Measurements from ENCODE around the gene ZNF625.

ZNF625 gene
- total RNA-seq = 0 reads per million in 2 donors

DNA sequence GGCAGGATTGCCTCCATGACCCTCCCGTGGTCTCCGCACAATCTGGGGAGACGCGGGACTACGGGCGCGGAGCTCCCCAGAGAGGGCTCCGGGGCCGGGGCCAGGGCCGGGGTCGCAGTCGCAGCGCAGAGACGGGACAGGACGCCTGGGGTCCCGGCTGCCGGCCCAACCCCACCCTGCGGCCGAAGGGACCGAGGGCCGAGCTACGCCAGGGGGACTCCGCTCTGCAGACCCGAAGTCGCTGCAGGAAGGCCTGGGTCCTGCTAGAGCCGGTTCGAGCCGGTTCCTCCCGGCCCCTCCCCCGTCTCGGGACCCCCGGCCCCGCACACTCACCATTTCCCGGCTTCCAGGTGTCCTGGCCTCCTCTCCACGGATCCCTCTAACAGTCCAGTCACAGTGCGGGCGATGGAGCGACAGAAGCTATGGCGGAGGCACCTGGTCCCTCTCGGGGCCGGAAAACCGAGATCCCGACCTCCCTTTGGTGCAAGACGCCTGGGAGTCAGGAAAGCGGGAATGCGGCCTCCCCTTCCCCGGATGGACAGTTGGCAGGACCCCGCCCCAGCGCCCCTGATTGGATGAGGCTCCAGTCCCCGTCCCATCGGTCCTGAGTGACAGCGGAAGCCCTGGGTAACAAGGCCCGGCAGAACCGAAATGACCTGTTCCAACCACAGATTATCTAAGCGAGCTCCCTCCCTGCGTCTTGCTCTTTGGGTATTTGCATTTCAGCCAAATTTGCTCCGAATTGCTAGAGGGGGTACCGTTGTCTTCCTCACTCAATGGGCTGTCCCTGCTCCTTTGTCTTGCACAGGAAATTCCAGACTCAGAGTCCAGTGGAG, at the start of gene ZNF625:
Gene ZNF625 (minus strand): TSS at position 512 of the 836 bp plus-strand sequence. CDS start 176 bp downstream, at position 336.
- peak in 1 of 5 experiments; percentile 61 for DNase-seq

DNA sequence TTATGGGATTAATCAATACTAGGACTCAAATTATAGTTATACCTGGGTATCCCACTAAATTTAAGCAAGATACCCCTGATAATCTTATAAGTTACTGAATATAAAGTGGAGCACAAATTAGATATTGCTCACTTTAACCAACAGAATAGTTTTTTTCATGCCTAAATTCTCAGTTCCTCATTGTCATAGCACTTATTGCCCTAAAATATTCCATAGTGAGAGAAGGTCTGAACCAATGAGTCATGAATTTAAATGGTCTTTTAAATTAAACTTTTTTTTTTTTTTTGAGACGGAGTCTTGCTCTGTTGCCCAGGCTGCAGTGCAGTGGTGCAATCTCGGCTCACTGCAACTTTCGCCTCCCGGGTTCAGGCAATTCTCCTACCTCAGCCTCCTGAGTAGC, 48.8 kb upstream of the ZNF625 start:
- DNase-seq = no peak

DNA sequence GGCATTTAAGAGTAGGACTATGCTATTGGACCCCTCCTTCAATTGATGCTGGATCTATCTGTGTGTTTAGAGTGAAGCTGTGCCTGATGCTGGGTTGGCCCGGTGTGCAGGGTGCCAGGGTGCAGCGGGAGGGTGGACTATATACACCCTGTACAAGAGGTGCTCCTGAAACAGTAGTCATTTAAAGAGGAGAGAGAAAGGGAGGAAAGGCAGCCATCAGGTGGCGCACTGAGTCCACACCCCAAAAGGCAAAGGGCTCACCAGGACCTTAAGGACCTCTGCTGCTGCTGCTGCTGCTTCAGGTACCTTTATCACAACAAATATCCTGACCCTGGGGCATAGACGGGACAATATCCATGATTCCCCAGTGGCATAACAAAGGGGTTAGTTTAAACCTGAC, 45.7 kb upstream of the ZNF625 start:
- DNase-seq = peak in 3 of 5 experiments; percentile 26 to 43 (median 28)

DNA sequence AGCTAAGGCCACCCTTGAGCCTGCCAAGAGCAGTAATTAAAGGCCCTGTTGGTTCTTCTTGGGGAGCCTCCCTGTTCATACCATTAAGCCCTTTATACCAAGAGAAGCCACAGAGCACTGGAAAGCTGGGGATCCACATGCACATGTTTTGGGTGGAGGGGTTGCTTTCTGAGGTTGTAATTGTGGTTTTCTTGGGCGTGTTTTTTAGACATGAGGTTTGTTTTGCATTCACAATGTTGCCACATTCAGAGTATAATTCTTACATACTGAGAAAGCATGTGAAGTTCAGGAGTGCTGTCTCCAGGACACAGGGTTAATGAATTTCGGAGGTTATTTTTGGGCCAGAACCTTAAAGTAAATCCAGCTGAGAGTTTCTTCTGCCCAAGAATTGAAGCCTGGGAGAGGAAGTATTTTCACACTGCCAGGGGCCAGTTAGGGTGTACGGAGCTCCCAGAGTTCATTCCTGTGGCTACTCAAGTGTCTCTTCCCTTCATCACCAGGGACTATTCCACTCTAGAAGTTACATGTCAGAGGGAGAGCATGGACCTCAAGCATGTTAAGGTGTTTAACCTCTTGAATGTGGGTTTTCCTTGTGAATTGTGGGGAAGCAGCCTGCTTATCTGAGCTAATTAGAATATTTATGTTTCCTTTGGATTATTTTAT, 43.4 kb upstream of the ZNF625 start:
- DNase-seq = no peak

DNA sequence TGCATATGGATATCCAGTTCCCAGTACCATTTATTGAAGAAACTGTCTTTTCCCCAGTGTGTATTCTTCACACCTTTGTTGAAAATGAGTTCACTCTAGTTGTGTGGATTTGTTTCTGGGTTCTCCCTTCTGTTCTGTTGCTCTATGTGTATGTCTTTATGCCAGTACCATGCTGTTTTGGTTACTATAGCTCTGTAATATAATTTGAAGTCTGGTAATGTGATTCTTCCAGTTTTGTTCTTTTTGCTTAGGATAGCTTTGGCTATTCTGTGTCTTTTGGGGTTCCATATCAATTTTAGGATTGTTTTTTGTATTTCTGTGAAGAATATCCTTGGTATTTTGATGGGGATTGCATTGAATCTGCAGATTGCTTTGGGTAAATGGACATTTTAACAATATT, 41.6 kb upstream of the ZNF625 start:
- DNase-seq = no peak

DNA sequence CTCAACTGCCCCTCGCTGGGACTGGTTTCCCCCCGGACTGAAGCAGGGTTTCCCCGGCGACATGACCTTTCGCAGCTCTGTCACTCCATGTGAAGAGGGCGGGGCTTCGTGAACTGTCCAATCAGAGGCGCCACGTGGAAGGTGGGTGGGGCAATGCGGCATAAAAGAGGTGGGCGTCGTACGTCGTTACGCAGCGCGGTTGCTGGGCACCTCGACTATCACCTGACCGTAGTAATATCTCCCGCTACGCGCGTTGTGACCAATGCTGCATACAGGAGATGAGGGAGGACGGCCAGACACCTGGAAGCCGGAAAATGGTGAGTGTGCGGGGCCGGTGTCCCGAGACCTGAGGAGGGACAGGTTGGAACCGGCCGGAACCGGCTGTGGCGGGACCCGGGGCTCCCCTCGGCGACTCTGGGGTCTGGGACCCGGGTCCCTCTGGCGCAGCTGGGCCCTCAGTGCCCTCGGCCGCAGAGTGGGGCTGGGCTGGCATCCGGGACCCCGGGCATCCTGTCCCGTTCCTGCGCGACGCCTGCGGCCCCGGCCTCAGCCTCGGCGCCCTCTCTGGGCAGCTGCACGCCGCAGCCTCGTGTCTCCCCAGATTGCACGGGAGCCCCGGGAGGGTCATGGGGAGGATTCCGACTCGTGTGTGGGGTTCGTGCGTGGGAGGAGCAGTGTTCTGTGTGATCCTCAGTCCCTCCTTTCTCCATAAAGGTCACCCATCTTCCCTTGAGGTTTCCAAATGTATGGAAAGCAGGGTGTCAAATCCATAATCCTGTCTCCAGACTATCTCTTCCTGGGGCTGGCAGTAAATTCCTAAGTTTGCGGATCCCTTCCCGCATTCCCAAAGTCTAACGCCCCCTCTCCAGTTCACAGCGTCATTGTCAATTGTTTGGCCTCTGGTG, 38.5 kb upstream of the ZNF625 start:
- peak; percentile 13 to 43 (median 24) for DNase-seq

DNA sequence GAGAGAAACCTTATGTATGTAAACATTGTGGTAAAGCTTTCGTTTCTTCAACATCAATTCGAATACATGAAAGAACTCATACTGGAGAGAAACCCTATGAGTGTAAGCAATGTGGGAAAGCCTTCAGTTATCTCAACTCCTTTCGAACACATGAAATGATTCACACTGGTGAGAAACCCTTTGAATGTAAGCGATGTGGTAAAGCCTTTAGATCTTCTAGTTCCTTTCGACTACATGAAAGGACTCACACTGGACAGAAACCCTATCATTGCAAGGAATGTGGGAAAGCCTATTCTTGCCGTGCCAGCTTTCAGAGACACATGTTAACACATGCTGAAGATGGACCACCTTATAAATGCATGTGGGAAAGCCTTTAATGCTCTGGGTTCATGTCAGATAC, 31.1 kb upstream of the ZNF625 start:
- no peak for DNase-seq

DNA sequence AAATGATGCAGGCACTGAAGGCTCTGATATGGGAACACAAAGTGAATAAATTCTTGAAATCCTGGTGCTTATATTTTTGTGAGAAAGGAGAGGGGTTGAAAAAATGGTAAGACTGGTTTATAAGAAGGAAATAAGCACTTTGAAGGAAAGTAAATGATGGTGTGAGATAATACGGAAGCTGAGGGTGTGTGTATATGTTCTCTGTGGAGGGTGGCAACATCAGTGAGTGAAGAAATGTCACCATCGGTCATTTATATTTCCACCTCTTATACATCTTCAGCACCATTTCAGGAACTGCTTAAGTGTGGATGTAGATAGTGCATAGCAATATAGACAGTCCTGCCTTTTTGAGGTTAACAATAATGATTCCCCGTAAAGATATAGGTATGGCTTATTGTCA, 23.8 kb upstream of the ZNF625 start:
- no peak for DNase-seq

DNA sequence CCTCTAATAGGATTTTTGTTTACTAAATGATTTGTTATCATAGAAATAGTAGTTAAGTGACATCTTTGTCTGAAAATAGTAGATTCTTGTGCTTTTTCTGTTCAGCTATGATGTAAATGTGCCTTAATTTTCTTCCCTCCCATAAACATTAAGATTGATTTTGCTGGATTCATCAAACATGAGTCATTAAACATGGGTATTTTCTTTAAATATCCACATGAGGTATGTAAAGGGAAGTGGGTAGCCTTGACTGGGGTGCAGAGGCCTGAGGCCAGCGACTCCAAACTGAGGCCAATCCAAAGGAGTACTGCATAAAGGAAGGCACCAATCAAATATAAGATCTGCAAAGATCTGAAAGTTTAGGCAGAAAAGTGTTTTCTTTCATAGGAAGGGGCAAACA, 10.1 kb upstream of the ZNF625 start:
- no peak for DNase-seq

DNA sequence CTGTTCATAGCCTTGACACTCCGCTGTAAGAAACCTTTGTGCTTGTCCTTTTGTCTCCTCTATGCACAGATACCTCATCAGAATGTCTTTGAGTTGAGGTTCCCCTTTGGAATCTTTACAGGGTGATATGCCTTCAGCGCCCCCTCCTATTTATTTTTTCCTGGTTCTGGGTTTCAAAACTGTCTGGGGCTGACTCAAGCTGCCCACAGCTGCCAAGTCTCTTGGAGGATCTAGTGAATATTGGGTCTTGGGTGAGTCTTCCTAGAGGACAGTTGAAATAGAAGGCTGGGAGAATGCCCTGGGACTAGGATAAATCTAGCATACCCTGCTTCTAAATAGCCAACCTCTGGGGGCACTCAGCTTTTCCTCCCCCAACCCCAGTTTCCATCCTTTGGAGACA, 7.3 kb upstream of the ZNF625 start:
- no peak for DNase-seq

DNA sequence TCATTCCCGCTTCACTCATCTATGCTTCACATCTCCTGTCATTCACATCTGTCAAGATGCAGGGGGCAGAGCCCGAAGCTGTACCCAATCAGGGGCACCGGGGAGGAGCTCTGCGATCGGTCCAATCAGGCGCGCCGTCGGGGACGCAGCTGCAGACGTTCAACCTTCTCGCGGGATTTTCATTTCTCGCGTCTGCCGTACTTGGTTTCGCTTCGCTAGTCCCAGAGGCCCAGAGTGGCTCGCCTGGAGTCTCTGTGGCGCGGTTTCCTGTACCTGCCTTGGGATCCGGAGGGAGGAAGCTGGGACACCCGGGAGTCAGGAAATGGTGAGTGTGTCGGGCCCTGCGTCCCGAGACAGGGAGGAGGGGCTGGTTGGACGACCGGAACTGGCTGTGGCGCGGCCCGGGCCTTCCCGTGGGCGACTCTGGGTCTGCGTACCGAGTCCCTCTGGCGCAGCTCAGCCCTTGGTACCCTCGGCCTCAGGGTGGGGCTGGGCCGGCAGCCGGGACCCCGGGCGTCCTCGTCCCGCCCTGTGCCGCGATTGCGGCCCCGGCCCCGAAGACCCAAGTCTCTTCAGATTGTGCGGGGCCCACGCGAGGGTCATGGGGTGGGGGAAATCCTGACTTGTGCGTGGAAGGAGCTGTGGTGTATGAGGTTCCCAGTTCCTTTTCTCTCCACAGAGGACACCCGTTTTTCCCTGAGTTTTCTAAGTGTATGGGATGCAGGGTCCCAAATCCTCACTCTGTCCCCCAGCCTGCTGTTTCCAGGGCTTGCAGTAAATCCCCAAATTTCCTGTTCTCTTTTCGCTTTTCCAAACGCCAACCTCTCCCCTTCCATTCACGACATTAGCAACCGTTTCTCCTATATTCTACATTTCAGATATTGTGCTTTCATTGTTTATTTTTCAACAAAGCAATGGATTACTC, 6.6 kb upstream of the ZNF625 start, which contains the start of gene ZNF136:
Gene ZNF136 (plus strand): TSS at position 215 of the 925 bp plus-strand sequence. CDS start 108 bp downstream, at position 323.
- peak; percentile 74 to 97 (median 89) for DNase-seq

DNA sequence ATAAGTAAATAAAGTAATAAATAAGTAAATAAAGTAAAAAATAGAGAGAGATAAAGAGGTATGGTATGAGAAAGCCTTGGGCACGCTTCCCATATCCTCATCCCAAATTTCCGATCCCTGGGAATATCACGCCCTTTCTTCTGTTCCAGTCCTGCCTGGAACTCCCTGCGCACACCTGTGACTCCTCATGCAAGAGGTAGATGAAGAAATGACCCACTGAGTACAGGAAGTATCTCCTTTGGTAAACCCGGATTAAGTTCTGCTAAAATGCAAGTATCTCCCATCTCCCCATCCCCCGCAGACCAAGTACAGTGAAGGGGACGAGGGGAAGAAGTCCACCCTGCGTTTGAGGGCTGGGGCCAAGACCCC, 6.0 kb upstream of the ZNF625 start:
- no peak for DNase-seq

DNA sequence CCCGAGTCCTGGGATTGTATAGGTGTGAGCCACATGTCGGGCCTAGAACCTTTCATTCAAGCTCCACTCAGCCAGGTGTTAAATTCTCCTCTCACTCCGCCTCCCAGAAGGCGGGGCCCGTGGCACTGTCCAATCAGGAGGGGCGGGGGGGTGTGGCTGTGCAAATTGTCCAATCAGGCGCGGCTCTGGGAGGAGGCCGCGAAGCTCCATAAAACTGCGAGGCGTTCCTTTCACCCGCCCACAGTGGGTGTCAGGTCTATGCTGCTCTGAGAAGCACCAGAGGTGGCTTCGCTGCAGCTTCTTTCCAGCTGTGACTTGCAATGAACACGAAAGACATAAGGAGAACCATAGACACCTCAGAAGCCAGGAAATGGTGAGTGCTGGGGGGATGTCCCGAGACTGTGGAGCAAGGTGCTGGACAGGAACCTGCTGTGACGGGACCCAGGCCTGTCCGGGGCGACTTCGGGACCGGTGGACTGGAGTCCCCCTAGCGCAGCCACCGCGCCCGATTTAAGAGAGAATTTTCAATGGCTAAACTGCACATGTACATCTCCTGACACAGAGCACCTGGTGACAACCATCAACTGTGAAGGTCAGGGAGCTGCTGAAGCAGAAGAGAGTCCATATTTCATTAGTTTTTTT, 3.4 kb upstream of the ZNF625 start:
- DNase-seq = no peak

DNA sequence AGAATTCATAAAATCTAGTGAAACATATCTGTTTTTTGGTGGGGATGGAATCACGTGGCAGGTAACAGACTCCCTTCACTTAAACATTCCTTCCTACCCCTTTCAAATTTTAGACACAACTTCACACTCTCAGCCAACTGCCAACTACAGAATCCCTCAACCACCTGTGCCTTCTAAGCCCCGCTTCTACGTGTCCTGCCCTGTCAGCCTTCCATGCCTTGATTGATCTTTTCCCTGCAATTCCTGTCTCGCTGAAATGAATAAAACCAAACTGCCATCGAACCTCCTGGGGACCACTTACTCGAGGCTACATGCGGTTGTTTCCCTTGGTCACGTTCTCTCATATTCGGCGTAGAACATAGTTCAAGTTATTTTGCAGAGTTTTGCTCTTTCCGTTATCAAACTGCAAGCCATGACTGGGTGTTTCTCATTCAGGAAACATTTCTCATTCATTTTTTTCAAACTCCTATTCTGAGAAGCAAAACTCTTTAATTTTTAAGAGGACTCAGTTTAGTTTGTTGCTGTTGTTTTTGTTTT, 1.1 kb downstream of the ZNF625 start:
- no peak for DNase-seq

DNA sequence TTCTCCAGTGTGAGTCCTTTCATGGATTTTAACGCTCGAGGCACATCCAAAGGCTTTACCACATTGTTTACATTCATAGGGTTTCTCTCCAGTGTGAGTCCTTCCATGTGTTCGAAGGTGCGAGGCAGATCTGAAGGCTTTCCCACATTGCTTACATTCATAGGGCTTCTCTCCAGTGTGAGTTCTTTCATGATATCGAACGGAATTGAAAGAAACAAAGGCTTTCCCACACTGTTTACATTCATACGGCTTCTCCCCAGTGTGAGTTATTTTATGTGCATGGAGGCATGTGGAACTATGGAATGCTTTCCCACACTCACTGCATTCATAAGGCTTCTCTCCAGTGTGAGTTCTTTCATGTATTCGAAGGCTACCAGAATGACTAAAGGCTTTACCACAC, 11.2 kb downstream of the ZNF625 start:
- no peak for DNase-seq

DNA sequence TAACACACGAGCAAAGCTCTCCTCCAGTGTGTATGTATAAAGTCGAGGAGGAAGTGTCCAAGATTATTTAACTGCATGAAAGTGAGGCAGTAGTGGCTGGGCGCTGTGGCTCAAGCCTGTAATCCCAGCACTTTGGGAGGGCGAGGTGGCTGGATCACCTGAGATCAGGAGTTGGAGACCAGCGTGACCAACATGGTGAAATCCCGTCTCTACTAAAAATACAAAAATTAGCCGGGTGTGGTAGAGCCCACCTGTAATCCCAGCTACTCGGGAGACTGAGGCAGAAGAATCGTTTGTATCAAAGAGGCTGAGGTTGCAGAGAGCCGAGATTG, 15.2 kb downstream of the ZNF625 start:
- no peak for DNase-seq

DNA sequence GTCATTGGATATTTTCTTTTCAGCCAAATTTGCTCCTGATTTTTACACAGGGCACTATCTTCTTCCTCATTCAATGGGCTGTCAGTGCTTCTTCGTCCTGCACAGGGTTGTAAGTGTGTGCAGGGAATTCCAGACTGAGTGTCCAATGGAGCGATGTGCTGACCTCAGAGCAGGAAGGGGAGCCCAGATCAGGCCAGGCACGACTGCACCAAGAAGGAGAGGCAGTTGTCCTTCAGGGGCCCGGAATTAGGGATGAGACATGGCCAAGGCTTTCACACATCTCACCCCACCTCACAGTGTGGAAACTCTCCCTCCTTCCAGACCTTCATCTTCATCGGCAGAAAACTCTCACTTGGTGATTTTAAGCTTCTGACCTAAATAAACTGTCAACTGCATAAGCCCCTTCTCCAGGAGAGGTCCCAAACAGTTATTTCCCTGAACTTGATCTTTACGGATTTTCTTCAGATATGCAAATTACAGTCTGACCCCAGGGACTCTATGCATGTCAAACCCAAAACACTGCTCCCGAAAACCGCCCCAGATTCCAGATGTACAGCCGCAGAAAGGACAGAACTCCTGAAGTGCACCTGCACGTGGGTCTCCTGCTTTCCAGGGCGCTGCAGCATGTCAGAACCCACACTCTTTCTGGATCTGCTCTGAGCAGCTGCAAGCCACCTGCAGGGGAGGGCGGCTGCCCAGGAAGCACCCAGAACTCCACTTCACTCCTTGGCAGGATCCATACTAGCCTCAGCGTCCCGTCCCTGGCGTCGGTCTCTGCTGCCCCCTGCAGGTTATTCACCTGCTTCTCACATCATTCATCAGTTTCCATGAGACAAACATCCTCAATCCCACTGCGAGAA, 15.8 kb downstream of the ZNF625 start:
- peak; percentile 64 to 83 (median 78) for DNase-seq

DNA sequence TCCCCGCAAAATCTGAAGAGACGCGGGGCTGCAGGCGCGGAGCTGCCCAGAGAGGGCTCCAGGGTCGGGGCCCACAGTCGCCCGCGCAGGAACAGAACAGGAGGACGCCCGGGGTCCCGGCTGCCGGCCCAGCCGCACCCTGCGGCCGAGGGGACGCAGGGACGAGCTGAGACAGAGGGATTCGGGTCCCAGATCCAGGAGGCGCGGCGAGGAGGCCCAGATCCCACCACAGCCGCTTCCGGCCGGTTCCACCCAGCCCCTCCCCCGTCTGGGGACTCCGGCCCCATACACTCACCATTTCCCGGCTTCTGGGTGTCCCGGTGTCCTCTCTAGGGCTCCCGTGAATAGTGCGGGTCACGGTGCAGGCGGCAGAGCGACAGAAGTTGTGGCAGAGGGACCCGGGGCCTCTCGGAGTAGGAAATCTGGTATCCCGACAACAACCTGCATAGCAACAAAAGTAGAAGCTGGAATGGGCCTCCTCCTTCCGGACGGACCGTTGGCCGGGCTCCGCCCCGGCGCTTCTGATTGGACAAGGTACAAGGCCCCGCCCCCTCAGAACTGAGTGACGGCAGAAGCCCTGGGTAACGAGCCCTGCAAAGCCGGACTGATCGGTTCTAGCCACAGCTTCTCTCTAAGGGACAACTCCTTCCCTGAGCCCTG, 16.5 kb downstream of the ZNF625 start, which contains the start of gene ZNF20:
Gene ZNF20 (minus strand): TSS at position 466 of the 660 bp plus-strand sequence. CDS start 168 bp downstream, at position 298.
- DNase-seq = peak; percentile 66 to 90 (median 83)

DNA sequence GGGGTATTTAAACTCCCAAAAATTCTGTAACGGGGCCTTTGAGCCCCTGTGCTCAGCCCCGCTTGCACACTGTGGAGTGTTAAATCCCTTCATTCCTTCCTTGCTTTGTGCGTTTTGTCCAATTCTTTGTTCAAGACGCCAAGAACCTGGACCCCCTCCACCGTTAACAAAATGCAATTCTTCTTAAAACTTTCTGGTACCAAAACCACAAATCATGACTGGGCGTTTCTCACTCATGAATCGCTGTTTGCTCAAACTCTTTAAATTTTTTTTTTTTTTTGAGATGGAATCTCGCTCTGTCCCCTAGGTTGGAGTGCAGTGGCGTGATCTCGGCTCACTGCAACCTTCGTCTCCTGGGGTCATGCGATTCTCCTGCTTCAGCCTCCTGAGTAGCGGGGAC, 17.3 kb downstream of the ZNF625 start:
- DNase-seq = peak in 1 of 5 experiments; percentile 6

All from T-helper 2 cell (primary cell).